Gastrocnemius medialis (tissue), 4 donors: ENCODE data around the gene STOML3. TPM values are rescaled to one million over a fixed set of nuclear protein-coding genes. Genes with fewer than 3 reads are reported as not detected.

Source experiments
- ATAC-seq, 2 donors: fragments of 150-250 bp; one replicate each; pipeline ENCODE4 v1.9.1; 2016
- DNase-seq, 2 donors: peaks; one replicate each; pipeline ENCODE4 v3.0.0-alpha.2; 2019
- H3K27ac ChIP-seq, 4 donors: fragments of 200-600 bp; sonication (generic); 1 replicate in 1 of 4; 2 replicates in 3 of 4; pipeline ENCODE4 v1.5.1; 2016 to 2018; ENCODE audit warnings: mild to moderate bottlenecking in 2 of 4, moderate library complexity in 1 of 4
- H3K27me3 ChIP-seq, 3 donors: fragments of 200-600 bp; sonication (generic) in 2 of 3; 1 replicate in 1 of 3; 2 replicates in 2 of 3; pipeline versions ENCODE4 v1.5.1 to v1.6.0; 2016 to 2019; ENCODE audit warnings: mild to moderate bottlenecking in 1 of 3, moderate library complexity in 1 of 3
- H3K36me3 ChIP-seq, 2 donors: fragments of 200-600 bp; sonication (generic) in 1 of 2; one replicate each; pipeline ENCODE4 v1.5.1; 2017 to 2018
- H3K4me1 ChIP-seq, 2 donors: fragments of 200-600 bp; sonication (generic) in 1 of 2; one replicate each; pipeline ENCODE4 v1.5.1; 2016 to 2017; ENCODE audit warnings: mild to moderate bottlenecking in 2 of 2
- H3K4me3 ChIP-seq, 4 donors: fragments of 200-600 bp; sonication (generic) in 3 of 4; 1 replicate in 1 of 4; 2 replicates in 3 of 4; pipeline ENCODE4 v1.5.1; 2016 to 2019; ENCODE audit warnings: mild to moderate bottlenecking in 2 of 4
- H3K9me3 ChIP-seq, 3 donors: fragments of 200-600 bp; sonication (generic) in 2 of 3; 1 replicate in 1 of 3; 2 replicates in 2 of 3; pipeline ENCODE4 v1.5.1; 2016 to 2019
- CTCF ChIP-seq, 5 experiments: fragments of 450-650 bp in 3 of 5; fragments of 200-600 bp in 2 of 5; sonication (generic) in 2 of 5; IDR thresholded peaks in 4 of 5; conservative IDR thresholded peaks in 1 of 5; 1 replicate in 4 of 5; 2 replicates in 1 of 5; pipeline ENCODE4 v1.5.1; 2016 to 2019; ENCODE audit warnings: antibody characterized with exemption in 5 of 5, mild to moderate bottlenecking in 3 of 5, moderate library complexity in 3 of 5
- POLR2A ChIP-seq, 2 donors: fragments of 450-650 bp; IDR thresholded peaks; one replicate each; pipeline ENCODE4 v1.6.1; 2017; ENCODE audit warnings: antibody characterized with exemption in 2 of 2, mild to moderate bottlenecking in 2 of 2, moderate library complexity in 2 of 2
- in situ Hi-C, 4 donors: fragments of 200-750 bp; cut with MboI; loops; one replicate each; pipeline versions ENCODE4 v1.15.0 to v1.8.0; 2017; ENCODE audit warnings: low sequenced_read_pairs in 4 of 4
- intact Hi-C: fragments of 100-400 bp; cut with DNase I; formaldehyde crosslinking; loops from one replicate; pipeline ENCODE4 v1.15.1; 2023; ENCODE audit warnings: low total_unique reads
- total RNA-seq, 4 donors: library from RNA; depleted of rRNA; stranded (reverse); fragments of >200 nt; gene quantifications; one replicate each; pipeline versions ENCODE4 v1.1.0 to v1.2.3, GENCODE V29; 2016

STOML3 gene
- total RNA-seq, 4 donors from 2014 or later, result not detected

- TF ChIP-seq POLR2A (IDR thresholded peaks at IDR 0.05) (no peak), CTCF (IDR thresholded peaks at IDR 0.05 in 4 of 5, conservative IDR thresholded peaks at IDR 0.05 in 1 of 5) (no peak)
- Histone ChIP-seq H3K36me3 (peaks cover 0 to 73% of the 10 kb centered on the region in 2 donors), H3K27me3 (no peaks in the 10 kb centered on the region), H3K4me1 (no peaks in the 10 kb centered on the region), H3K9me3 (no peaks in the 10 kb centered on the region), H3K27ac (no peak overlapping the region), H3K4me3 (no peak overlapping the region)
- in situ Hi-C loops (no loop called here), intact Hi-C loops (no loop called here)
- ATAC-seq, result no peak
- DNase-seq, result no peak
Observed at GRCh38 chr13:39023316-39023715, 32.7 kb upstream of the STOML3 start.

GRCh38 chr13:39020853-39021462 is 30.3 kb upstream of the STOML3 start:
- no peaks in the 10 kb centered on the region for H3K27me3 ChIP-seq

GRCh38 chr13:39016787-39017186 is 26.2 kb upstream of the STOML3 start:
- no peak for DNase-seq
- Histone ChIP-seq H3K4me3 (no peak overlapping the region), H3K4me1 (peaks cover 9% of the 10 kb centered on the region in 2 donors), H3K36me3 (peaks cover 0 to 42% of the 10 kb centered on the region in 2 donors), H3K9me3 (no peaks in the 10 kb centered on the region), H3K27ac (peak overlapping the region; percentile 43 to 69 (median 48)), H3K27me3 (no peaks in the 10 kb centered on the region)
- no peak for TF ChIP-seq POLR2A (IDR thresholded peaks at IDR 0.05)
- peak in 3 of 5 experiments; percentile 27 to 53 (median 37) for TF ChIP-seq CTCF (IDR thresholded peaks at IDR 0.05 in 4 of 5, conservative IDR thresholded peaks at IDR 0.05 in 1 of 5)
- peak; percentile 85 to 87 for ATAC-seq
- in situ Hi-C loops, result no loop called here
- intact Hi-C loops, result no loop called here

More at GRCh38 chr13:39020853-39021462, 30.3 kb upstream of the STOML3 start:
- in situ Hi-C loops, result no loop called here
- H3K36me3 ChIP-seq, result peaks cover 0 to 51% of the 10 kb centered on the region in 2 donors
- no peak for TF ChIP-seq CTCF (IDR thresholded peaks at IDR 0.05 in 4 of 5, conservative IDR thresholded peaks at IDR 0.05 in 1 of 5)
- no peak for TF ChIP-seq POLR2A (IDR thresholded peaks at IDR 0.05)
- H3K9me3 ChIP-seq, result no peaks in the 10 kb centered on the region
- no peak overlapping the region for H3K4me3 ChIP-seq
- DNase-seq (no peak), ATAC-seq (no peak)
- no peak overlapping the region for H3K27ac ChIP-seq
- peaks cover 5 to 7% of the 10 kb centered on the region in 2 donors for H3K4me1 ChIP-seq
- intact Hi-C loops, result no loop called here

GRCh38 chr13:39016087-39016486 is 25.5 kb upstream of the STOML3 start:
- intact Hi-C loops (no loop called here), in situ Hi-C loops (no loop called here)
- peaks cover 0 to 42% of the 10 kb centered on the region in 2 donors for H3K36me3 ChIP-seq
- ATAC-seq (peak; percentile 74 to 88), DNase-seq (no peak)
- H3K4me3 ChIP-seq, result no peak overlapping the region
- no peaks in the 10 kb centered on the region for H3K27me3 ChIP-seq
- peak overlapping the region; percentile 43 to 69 (median 48) for H3K27ac ChIP-seq
- TF ChIP-seq POLR2A (IDR thresholded peaks at IDR 0.05) (no peak), CTCF (IDR thresholded peaks at IDR 0.05 in 4 of 5, conservative IDR thresholded peaks at IDR 0.05 in 1 of 5) (no peak)
- H3K4me1 ChIP-seq, result peaks cover 9% of the 10 kb centered on the region in 2 donors
- H3K9me3 ChIP-seq, result no peaks in the 10 kb centered on the region
